GM18517 (cell line): ENCODE results near the gene REV3L.

Source experiments
- ATAC-seq: cut with Tn5 transposase; IDR thresholded peaks from one replicate; pipeline ENCODE4 v1.9.1; 2021; ENCODE audit warnings: mild to moderate bottlenecking, moderate library complexity; ENCODE audit not compliant: unreplicated experiment

REV3L gene

DNA sequence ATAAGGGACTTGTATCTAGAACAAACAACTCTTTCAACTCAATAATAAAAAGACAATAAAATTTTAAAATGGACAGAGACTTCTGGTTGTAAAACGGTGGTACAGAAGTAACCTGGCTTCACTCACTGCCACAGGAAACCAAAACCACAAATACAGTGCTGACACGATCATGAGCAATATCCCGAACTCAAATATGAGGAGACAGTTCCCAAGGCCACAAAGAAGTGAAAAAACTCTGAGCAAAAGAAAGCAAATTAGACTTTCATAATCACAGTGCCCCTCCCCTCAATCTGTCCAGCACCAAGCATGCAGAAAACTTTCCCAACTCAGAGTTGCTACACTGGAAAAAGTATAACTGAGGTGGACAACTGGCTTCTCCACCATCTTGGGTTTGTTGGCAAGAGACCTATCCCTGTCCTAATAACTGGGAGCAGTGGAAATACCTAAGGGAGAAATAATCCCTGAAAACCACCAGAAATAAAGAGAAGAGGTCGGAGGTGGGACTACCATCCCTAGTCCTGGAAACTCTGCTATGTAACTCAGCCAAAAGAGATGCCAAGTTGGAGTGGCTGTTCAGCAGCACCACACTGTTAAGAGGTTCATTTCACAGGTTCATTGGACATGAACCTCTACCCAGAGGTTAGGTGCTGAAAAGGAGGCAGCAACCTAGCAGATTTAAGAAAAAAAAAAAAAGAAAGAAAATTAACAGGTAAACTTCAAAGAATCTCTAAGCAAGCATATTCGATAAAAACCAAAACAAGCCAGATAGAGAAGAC is 55.5 kb downstream of the REV3L start:
- peak; percentile 72 for ATAC-seq

DNA sequence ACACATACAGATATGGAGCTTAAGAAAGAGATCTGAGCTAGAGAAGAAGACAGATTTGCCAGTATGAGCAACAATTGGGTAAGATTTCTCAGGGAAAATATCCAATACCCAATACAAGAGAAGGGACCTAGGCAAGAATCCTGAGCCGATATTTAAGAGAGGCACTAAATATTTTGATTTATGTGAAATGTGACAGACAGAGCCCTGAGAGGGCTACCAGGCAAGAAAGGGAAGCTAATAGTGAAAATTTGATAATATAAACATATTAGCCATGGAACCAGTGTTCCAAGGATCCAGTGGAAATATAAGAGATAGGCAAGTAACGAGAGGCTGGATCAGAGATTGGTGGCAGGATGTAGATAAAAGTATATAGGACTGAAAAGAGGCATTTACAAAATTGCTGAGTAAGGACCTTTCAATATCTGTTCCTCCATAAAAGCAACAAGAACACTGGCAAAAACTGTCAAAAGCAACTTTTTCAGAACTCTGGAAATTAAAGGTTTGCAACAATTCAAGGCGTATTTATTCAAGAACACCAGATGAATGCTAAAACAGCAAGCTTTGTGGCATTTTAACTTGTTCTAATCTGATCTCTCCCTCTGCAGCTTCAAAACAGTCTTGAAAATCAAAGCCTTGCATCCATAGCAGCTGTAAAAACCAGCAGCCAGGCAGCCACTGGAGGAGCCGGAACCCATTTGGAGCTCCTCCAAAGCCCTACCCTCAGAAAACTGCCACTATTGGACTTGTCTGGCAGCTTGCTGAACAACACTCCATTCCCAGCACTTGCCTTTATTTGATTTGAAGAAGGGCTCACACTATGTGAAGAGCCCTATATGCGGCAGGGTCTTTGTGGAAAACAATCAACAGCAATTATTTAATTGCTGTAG is 58.8 kb downstream of the REV3L start:
- no peak for ATAC-seq

DNA sequence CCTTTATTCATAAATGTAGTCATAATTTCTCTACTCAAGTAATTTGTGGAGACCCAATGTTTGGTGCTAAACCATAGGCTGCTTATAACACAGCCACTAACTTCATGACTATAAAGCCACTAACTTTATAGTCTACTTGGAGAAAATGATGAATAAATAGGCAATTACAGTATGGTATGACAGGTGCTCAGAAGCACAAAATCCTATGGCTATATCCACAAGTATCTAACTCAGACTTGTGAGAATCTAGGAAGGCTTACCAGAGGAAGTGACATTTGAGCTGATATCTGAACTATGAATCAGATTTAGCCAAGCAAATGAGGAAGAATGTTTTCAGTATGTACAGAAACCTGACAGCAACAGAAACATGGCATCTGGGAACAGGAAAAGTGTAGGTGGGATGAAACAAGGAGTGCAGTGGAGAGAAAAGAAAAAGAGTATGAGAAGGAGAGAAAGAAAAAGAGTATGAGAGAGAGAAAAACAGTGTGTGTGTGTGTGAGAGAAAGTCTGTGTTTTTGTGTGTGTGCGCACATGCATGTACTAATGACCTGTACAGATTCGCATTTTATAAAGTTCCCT is 59.9 kb downstream of the REV3L start:
- no peak for ATAC-seq

DNA sequence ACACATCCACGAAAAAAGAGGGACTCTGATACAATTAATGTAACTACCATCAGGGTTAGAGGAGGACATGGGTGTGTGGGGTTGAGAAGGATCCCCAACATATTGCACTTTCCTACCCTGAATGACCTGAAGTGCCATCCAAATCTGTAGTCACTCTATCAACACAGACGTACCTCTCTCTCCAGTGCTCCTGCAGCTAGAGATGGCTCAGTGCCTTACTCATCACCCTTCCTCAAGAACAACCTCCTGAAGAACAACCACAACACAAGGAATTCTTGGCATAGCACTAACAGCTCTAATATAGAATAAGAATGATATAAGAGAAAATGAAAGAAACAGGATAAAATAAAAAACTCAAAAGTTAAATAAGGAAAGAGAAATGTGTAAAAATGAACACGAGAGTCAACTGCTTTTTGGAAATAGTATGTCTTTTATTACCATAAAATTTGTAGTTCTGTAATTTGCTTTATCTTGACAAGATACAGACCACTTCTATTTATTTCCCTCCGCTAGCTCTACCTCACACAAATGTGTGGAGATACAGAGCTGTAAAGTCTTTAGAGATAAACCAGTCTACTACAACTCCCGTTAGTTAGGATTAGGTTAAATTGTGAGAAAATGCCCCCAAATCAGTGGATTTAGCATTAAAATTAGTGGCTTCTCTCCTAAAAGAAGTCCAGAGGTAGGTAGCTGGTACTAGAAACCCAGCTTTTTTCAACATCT is 63.9 kb downstream of the REV3L start:
- no peak for ATAC-seq

DNA sequence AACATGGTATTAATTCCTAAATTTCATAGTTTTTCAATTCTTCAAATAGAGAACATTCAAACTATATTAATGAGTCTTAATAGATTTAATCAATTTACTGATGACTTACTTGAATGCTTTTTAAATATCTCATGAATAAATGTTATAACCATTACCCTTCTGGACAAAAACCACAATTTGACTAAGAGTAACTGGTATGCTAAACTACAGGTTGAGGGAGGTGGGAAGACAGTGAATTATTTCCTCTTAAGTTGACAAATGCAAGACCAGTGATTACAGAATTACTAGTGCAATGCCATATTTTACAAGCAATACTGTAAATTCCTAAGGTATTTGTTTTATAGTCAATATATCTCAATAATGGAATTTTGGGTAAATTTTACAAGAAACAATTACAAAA is 65.1 kb downstream of the REV3L start:
- ATAC-seq = no peak

DNA sequence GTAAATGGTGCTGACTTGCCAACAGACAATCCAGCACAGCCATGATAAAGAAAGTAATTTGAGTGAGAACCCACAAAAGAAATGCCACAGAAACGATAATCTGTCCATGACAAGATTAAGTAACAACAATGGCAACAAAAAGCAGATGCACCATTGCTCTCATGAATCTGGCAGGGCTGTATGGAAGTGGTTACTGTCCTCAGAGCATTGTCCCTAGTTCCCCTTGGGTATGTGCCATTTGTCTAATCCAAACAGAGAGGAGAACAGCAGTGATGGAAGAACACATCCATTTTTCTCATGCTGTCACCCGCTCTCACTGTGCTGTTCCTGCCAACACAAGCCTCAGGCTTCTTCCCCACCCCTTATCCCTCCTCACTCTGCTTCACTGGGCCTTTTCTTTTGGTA is 65.8 kb downstream of the REV3L start:
- ATAC-seq = no peak

DNA sequence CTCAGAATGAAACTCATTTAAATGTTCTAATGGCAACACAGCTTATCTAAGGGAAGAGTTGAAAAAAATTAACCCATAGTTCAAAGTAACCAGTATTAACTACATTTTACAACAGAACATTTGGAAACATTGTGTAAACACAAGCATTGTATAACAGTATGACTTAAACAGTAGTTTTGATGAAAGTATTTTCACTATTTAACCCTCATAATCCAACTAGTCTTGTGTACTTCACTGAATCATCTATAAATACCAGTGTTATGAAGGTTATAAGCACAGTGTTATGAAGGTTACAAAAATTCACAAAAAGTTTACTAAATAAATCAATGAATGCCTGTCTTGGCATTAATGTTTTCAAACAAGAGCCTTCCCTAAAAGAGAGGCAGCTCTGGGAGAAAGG is 66.5 kb downstream of the REV3L start:
- no peak for ATAC-seq

DNA sequence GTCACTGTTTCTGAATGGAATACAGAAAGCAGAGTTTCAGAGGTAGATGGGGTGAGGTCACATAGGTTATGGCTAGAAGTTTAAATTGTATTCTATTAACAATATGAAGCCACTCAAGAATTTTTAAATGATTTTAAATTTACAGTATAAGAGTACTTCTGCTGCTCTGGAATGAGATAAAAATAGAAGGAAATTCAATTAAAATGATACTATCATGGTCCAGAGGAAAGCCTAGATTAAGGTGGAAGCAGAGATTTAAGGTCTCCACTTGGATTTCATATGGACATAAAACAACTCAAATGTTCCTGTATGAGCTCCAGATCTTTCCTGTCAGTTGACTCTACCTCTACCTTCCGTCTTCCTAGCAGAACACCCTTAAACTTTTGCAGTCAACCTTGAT is 68.6 kb downstream of the REV3L start:
- ATAC-seq = no peak

DNA sequence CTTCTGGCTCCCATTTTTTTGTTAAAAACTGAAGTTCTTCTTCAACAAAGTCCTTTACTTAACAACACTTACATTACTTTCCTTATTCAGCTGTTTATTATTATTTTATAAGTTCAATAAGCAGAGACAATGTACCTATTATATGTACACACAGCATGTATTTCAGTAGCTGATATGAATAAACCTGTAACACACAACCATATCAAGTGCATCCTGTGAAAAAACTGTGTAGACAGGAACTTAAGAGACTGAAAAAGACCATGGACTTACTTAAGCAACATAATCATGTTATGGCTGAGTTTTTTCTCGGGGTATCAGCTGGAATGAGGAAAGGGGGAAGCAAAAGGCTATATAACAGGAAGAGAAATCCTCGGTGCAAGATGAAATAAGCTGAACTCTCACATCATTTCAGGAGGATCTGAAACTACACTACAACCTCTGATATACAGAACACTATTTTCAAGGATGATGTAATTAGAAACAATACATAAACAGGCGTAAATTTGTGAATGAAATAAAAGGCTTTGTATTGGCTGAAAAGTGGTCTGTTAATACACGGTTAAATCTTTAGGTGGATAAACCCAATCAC is 70.9 kb downstream of the REV3L start:
- ATAC-seq = peak; percentile 58

DNA sequence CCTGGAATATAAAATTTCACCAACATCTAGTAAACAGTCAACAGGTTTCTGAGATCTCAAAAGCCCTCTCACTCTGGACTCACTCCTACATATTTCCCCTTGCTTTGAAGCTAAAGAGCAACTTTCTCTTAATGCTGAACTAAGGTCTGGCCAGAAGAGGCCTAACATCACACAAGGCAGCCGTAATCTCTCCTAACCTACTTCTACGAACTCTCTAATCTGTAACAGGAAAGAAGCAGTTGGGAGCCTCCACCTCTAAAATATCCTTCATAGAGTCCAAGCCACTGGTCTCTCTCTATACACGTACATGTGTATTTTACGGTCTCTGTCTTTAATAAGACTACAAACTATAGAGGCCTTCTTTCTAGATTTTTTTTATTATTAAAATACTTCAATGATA is 72.0 kb downstream of the REV3L start:
- ATAC-seq = no peak

DNA sequence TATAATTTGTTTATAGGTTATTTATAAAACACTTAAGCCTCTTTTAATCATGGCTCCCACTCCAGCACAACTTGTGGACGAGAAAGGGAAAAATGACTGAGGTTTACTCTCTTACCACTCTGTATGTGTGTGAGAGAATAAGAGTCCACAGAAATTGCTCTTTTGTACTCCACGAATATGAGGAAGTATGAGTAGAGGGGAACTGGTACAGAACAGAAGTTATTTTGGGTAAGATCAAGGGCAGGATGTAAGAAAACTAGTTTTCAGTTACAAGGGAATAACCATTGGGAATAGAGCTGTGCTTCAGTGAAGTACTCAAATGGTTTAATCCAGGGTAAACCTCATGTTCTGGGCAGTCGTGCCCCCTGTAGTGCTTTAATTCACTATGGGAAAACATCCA is 72.6 kb downstream of the REV3L start:
- ATAC-seq = no peak

DNA sequence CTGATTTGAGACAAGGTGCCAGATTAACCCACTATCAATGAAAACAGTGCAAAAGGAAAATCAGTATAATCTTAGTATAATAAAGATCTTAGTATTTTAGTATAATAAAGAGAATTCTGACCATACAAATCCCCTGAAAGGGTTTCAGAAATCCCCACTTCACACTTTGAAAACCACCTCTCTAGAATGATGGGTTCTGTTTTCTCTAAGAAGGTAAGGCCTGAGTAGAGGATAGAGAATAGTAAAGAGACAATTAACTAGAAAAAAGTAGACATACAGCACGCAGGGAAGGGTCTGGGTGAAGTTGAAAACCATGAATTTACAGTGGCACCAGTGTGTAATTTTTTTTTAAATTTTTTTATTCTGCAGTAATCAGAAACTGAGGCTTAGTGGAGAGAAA is 73.6 kb downstream of the REV3L start:
- no peak for ATAC-seq

DNA sequence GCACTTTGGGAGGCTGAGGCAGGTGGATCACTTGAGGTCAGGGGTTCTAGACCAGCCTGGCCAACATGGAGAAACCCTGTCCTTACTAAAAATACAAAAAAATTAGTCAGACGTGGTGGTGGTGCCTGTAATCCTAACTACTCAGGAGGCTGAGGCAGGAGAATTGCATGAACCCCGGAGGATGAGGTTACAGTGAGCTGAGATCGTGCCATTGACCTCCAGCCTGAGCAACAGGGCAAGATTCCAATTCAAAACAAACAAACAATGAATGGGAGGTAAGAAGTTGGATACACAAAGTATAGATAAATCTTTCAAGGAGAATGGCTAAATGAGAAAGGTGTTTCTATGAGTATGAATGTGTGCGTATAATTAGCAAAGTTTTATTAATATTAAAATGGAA is 75.3 kb downstream of the REV3L start:
- ATAC-seq = no peak

DNA sequence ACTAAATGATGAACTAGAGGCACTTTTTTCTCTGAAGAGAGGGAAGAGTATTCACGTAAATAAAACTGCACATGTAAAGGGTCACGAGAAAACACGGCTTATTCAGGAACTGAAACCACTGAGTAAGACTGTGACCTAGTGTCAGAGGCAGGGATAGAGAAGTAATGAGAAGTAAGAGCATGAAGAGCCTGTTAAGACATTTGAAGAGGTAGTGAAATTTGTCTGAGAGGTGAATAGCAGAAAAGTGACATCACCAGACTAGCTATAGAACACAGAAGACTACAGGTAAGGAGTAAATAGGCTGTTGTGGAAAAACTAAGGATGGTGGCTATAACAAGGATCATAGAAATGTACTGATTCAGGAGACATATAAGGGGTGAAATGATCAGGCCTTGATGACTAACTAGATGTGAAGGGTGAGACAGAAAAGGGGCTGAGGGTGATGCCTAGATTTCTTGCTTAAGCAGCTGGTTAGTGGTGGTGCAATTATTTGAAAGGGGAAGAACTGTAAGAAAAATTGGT is 76.8 kb downstream of the REV3L start:
- peak; percentile 100 for ATAC-seq

DNA sequence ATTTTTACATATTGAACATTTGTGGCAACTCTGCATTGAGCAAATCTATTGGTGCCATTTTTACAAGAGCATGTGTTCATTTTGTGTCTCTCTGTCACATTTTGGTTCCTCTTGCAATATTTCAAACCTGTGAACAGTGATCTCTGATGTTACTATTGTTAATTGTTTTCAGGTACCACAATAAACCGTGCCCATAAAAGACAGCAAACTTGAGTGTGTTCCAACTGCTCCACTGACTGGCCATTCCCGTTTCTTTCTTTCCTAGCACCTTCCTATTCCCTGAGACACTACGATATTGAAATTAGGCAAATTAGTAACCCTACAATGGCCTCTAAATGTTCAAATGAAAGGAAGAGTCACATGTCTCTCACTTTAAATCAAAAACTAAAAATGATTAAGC is 79.6 kb downstream of the REV3L start:
- no peak for ATAC-seq

DNA sequence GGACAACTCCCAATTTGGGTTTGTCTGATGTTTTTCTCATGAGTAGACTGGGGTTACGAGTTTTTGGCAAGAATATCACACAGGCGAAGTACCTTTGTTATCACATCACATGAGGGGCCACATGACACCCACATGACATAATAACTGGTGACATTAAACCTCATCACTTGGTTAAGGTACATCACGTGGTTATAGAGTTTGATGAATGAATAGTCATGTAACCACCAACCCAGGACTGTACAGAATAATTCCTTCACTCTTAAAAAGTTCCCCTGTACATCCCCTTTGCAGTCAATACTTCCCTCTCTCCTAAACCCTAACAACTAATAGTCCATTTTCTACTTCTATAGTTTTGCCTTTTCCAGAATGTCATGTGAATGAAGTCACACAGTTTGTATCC is 83.4 kb downstream of the REV3L start:
- no peak for ATAC-seq

DNA sequence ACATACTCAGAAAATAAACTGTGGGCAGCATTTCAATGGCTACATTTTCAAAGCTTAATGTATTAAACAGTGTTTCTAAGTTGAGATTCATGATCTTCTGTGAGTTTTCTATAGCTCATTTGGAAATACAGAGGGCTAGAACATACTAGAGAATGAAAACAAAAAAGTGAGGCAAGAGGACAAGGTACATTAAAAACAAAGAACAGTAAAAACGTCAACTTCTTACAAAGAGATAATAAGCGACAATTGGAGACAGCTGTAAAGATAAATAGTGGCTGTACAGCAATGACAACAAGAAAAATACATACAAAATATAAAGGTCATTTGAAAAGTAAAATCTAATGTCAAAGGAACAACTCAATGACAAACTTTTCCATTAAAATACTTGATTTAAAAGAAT is 94.3 kb downstream of the REV3L start:
- no peak for ATAC-seq

DNA sequence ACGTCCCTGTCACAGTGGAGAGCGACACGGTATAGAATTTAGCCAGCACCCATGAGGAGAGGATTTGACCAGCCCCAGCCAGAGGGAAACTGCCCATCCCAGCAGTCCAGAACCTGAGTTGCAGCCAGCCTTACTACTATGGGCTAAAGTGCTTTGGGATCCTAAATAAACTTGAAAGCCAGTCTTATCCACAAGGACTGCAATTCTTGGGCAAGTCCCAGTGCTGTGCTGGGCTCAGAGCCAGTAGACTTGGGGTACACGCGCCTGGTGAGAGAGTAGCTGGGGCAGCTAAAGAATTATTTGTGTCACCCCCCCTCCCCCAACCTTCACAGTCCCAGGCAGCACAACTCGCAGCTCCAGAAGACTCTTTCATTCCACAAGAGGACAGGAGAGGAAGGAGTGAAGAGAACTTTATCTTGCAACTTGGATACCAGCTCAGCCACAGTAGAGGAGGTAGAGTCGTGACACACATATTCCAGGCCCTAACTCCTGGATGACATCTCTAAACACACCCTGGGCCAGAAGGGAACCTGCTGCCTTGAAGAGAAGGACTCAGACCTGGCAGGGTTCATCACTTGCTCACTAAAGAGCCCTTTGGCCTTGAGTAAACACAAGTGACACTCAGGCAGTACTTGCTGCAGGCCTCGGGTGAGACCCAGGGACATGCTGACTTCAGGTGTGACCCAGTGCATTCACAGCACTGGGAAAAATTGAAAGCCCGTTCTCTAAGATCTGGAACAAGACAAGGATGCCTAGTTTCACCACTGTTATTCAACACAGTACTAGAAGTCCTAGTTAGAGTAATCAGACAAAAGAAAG is 100.3 kb downstream of the REV3L start:
- ATAC-seq = no peak

DNA sequence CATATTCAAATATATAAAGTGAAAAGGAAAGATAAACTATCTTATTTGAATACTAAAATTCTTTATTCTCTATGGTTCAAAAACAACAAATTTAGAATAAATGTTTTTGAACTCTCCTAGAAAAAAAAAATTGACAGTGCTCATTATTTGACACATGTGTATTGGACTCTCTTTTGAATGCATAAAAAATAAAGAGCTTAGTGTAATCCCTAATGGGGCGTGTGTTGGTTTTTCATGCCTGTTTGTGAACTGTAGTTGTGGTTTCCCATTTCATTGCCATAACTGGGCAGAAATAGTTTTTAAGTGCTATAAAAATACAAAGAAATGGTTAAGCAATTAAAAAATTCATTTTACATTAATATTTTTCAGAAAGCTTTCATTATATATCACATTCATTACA is 101.3 kb downstream of the REV3L start:
- no peak for ATAC-seq

DNA sequence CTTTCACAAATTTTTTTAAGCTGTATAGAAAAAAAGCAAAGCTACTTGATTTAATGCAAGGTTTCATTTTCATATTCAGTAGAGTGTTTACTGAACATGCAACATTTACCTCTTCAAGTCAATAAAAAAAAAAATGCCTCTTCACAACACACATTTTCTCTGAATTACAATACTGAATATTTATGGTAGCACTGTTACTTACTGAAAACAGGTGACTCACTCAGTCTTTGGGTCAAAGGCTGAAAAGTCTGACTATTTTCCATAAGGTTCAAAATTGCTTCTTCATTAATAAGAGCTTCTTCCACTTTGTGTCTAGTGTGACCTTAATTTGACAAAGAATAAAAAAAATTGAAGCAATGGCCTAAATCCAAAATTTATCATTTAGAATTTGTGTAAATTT is 101.9 kb downstream of the REV3L start:
- no peak for ATAC-seq
